Panc1 (cell line): ENCODE measurements around the gene OR2T4. TPM values are rescaled to one million over a fixed set of nuclear protein-coding genes. Genes with fewer than 3 reads are reported as not detected.

Source experiments
- ATAC-seq: fragments of 200-7000 bp; cut with Tn5 transposase; 2 replicates; pipeline ENCODE4 v1.9.1; 2020; ENCODE audit warnings: mild to moderate bottlenecking, moderate library complexity
- BruUV-seq: library from RNA; stranded (reverse); fragments of 400-500 nt; replicated peaks from 2 replicates; lab custom pipeline; 2021; lab: Mats Ljungman, UMichigan
- CTCF ChIA-PET: fragments of 300-600 bp; sonication (Branson Sonifier 250); formaldehyde crosslinking; loops from one replicate; lab custom pipeline; 2022; ENCODE audit warnings: antibody characterized with exemption; lab: Charles Lee
- POLR2A ChIA-PET: fragments of 300-600 bp; sonication (Branson Sonifier 250); formaldehyde crosslinking; loops from one replicate; lab custom pipeline; 2022; ENCODE audit warnings: antibody characterized with exemption; lab: Charles Lee
- DNase-seq: peaks from one replicate; pipeline ENCODE4 v3.0.0-alpha.2; 2010; ENCODE audit warnings: low read depth, low spot score
- H3K27ac ChIP-seq: 2 replicates; pipeline ENCODE4 v1.5.1; 2011; ENCODE audit warnings: mild to moderate bottlenecking, low read length, inconsistent platforms
- H3K27me3 ChIP-seq: fragments of 200-500 bp; sonication (Bioruptor generic); 2 replicates; pipeline ENCODE4 v1.6.0; 2014; ENCODE audit warnings: low read length, inconsistent platforms; ENCODE audit not compliant: control insufficient read depth, insufficient read depth
- H3K36me3 ChIP-seq: fragments of 200-500 bp; sonication (Bioruptor generic); 2 replicates; pipeline ENCODE4 v1.5.1; 2014; ENCODE audit warnings: inconsistent platforms, mild to moderate bottlenecking, low read length, moderate library complexity; ENCODE audit not compliant: control insufficient read depth, insufficient read depth
- H3K4me1 ChIP-seq: 2 replicates; pipeline ENCODE4 v1.5.1; 2011; ENCODE audit warnings: inconsistent platforms, mild to moderate bottlenecking, low read length, moderate library complexity; ENCODE audit not compliant: control insufficient read depth, insufficient read depth
- H3K4me3 ChIP-seq, 2 experiments: 2 replicates each; pipeline ENCODE4 v1.5.1; 2011 to 2012; ENCODE audit warnings: low read depth in 2 of 2, low read length in 2 of 2, mild to moderate bottlenecking in 2 of 2, inconsistent platforms in 1 of 2, moderate library complexity in 1 of 2
- H3K9me3 ChIP-seq: fragments of 200-500 bp; sonication (Bioruptor generic); 2 replicates; pipeline ENCODE4 v1.5.1; 2014; ENCODE audit warnings: low read depth, mild to moderate bottlenecking, inconsistent platforms, low read length, moderate library complexity; ENCODE audit not compliant: control insufficient read depth, insufficient read depth
- CTCF ChIP-seq: fragments of 450-650 bp; IDR thresholded peaks from 2 replicates; pipeline ENCODE4 v1.5.1; 2017; ENCODE audit warnings: mild to moderate bottlenecking
- POLR2AphosphoS5 ChIP-seq: IDR thresholded peaks from 2 replicates; pipeline ENCODE4 v1.6.1; 2012; ENCODE audit warnings: mild to moderate bottlenecking, low read depth, low read length, moderate library complexity
- REST ChIP-seq, 2 experiments: IDR thresholded peaks; 2 replicates each; pipeline ENCODE4 v1.6.1; 2011 to 2012; ENCODE audit warnings: low read depth in 2 of 2, control low read depth in 1 of 2, low read length in 1 of 2, mild to moderate bottlenecking in 1 of 2, moderate library complexity in 1 of 2; ENCODE audit not compliant: insufficient read depth in 1 of 2
- SIN3A ChIP-seq: IDR thresholded peaks from 2 replicates; pipeline ENCODE4 v1.6.1; 2012; ENCODE audit warnings: low read depth, mild to moderate bottlenecking, low read length, moderate library complexity, borderline replicate concordance; ENCODE audit not compliant: insufficient read depth
- TCF7L2 ChIP-seq: IDR thresholded peaks from 2 replicates; pipeline ENCODE4 v1.6.1; 2011; ENCODE audit warnings: mild to moderate bottlenecking, low read depth, low read length, inconsistent platforms
- in situ Hi-C: cut with HindIII; loops from 2 replicates; pipeline ENCODE4 v1.10.0; 2016; ENCODE audit warnings: low sequenced_read_pairs, low pct_unique_long_range_greater_than_20kb
- intact Hi-C: fragments of 100-400 bp; cut with micrococcal nuclease; formaldehyde crosslinking; loops from one replicate; pipeline ENCODE4 v1.10.0; 2022; ENCODE audit not compliant: unreplicated experiment
- total RNA-seq: library from RNA; stranded (reverse); gene quantifications from one replicate; pipeline ENCODE4 v1.2.1, GENCODE V29; 2021; ENCODE audit not compliant: unreplicated experiment

Gene OR2T4
- total RNA-seq, 1 experiment from 2014 or later: not detected

GRCh38 chr1:248376916-248377315 is 15.5 kb downstream of the OR2T4 start:
- ATAC-seq (no peak), DNase-seq (no peak)
- in situ Hi-C loops: no loop called here
- ChIA-PET POLR2A (no interaction called here), CTCF (no interaction called here)
- TF ChIP-seq SIN3A: no peak
- no peak for TF ChIP-seq TCF7L2
- TF ChIP-seq CTCF: no peak
- no peak for TF ChIP-seq POLR2AphosphoS5
- TF ChIP-seq REST (IDR thresholded peaks at IDR 0.05; ENCODE audit: insufficient read depth in 1 of 2, low read depth in 2 of 2, low read length in 1 of 2): no peak
- Histone ChIP-seq H3K36me3 (no peaks in the 10 kb centered on the region), H3K4me3 (no peak overlapping the region), H3K27ac (no peak overlapping the region), H3K4me1 (no peaks in the 10 kb centered on the region), H3K9me3 (no peaks in the 10 kb centered on the region), H3K27me3 (no peaks in the 10 kb centered on the region)
- no TSS peak for BruUV-seq
- intact Hi-C loops: no loop called here

GRCh38 chr1:248380854-248381253 is 19.4 kb downstream of the OR2T4 start:
- intact Hi-C loops: no loop called here
- ATAC-seq: no peak
- no peak for DNase-seq
- no peaks in the 10 kb centered on the region for H3K36me3 ChIP-seq
- H3K4me3 ChIP-seq: no peak overlapping the region
- no TSS peak for BruUV-seq
- no peak for TF ChIP-seq REST (IDR thresholded peaks at IDR 0.05; ENCODE audit: insufficient read depth in 1 of 2, low read depth in 2 of 2, low read length in 1 of 2)
- no peak for TF ChIP-seq SIN3A
- TF ChIP-seq TCF7L2: no peak
- TF ChIP-seq CTCF: no peak
- TF ChIP-seq POLR2AphosphoS5: no peak
- no peaks in the 10 kb centered on the region for H3K27me3 ChIP-seq
- no peak overlapping the region for H3K27ac ChIP-seq
- H3K9me3 ChIP-seq: no peaks in the 10 kb centered on the region
- CTCF ChIA-PET: no interaction called here
- POLR2A ChIA-PET: no interaction called here
- H3K4me1 ChIP-seq: no peaks in the 10 kb centered on the region
- in situ Hi-C loops: no loop called here
